Right lobe of liver (tissue), 6 donors: ENCODE results near the gene INPP5A. TPM values are rescaled to one million over a fixed set of nuclear protein-coding genes. Genes with fewer than 3 reads are reported as not detected.
"Not testable (repeated sequence)": the region's sequence is repeated elsewhere in the genome, so short reads cannot be mapped to it uniquely, and the experiment has no call there.

Experiments used
- ATAC-seq, 4 donors: fragments of 200-7000 bp; cut with Tn5 transposase; one replicate each; pipeline ENCODE4 v1.9.1; 2020; ENCODE audit warnings: mild to moderate bottlenecking in 4 of 4, moderate library complexity in 4 of 4
- DNase-seq, 3 donors: peaks; one replicate each; pipeline ENCODE4 v3.0.0-alpha.2; 2020
- H3K27ac ChIP-seq, 3 donors: fragments of 200-600 bp; one replicate each; pipeline ENCODE4 v1.8.0; 2022
- H3K27me3 ChIP-seq, 2 donors: fragments of 200-600 bp; one replicate each; pipeline ENCODE4 v1.8.0; 2022
- H3K36me3 ChIP-seq, 4 donors: fragments of 200-600 bp; sonication (generic) in 1 of 4; one replicate each; pipeline versions ENCODE4 v1.5.1 to v1.8.0; 2017 to 2022; ENCODE audit warnings: control low read depth in 1 of 4
- H3K4me1 ChIP-seq, 4 donors: fragments of 200-600 bp; sonication (generic) in 1 of 4; one replicate each; pipeline versions ENCODE4 v1.5.1 to v1.8.0; 2017 to 2022; ENCODE audit warnings: control low read depth in 1 of 4
- H3K4me3 ChIP-seq, 3 donors: fragments of 200-600 bp; one replicate each; pipeline ENCODE4 v1.8.0; 2022
- H3K9me3 ChIP-seq, 4 donors: fragments of 200-600 bp; sonication (generic) in 1 of 4; one replicate each; pipeline versions ENCODE4 v1.5.1 to v1.8.0; 2017 to 2022; ENCODE audit warnings: control low read depth in 1 of 4
- CTCF ChIP-seq, 4 donors: fragments of 200-600 bp in 3 of 4; fragments of 450-650 bp in 1 of 4; IDR thresholded peaks; one replicate each; pipeline versions ENCODE4 v1.5.1 to v1.8.0; 2016 to 2022; ENCODE audit warnings: antibody characterized with exemption in 4 of 4, mild to moderate bottlenecking in 2 of 4
- POLR2A ChIP-seq: fragments of 450-650 bp; IDR thresholded peaks from one replicate; pipeline ENCODE4 v1.6.1; 2017; ENCODE audit warnings: antibody characterized with exemption, mild to moderate bottlenecking
- WGBS: methylation state at CpG from one replicate; pipeline ENCODE4 v1.1.6; 2018; ENCODE audit warnings: low coverage, low lambda C conversion rate; ENCODE audit not compliant: insufficient coverage; ENCODE audit errors: missing lambda C conversion rate; 5-methylcytosine and 5-hydroxymethylcytosine counted together
- intact Hi-C, 2 donors: fragments of 100-400 bp; cut with DNase I; formaldehyde crosslinking; loops; one replicate each; pipeline versions ENCODE4 v1.11.2 to v1.14.1; 2022
- total RNA-seq, 6 experiments: library from RNA; depleted of rRNA in 2 of 6; stranded (reverse); fragments of >200 nt in 2 of 6; fragmentation: NEBNext Ultra II Directional in 3 of 6; extraction: Animal tissue kit (Norgen Biotek cat#: 25700) in 3 of 6; gene quantifications; one replicate each; pipeline versions ENCODE4 v1.1.0 to v1.2.4, GENCODE V29; 2016 to 2023
- donor health status: DM: no; HTN: yes; CAD: no.
- donor health status: DM: no; HTN: no; CAD: no.
- donor health status: DM: no; HTN: no; CAD: no.
- donor health status: DM: no; HTN: yes; CAD: no.
- donor health status: DM: no; HTN: yes; CAD: no.

Gene INPP5A
- total RNA-seq, 6 experiments from 2014 or later, result 12.5 to 24.6 (median 16.9) TPM

GRCh38 chr10:132816718-132817117 is 279.1 kb downstream of the INPP5A start:
- no peaks in the 10 kb centered on the region for H3K4me1 ChIP-seq
- H3K27ac ChIP-seq, result no peak overlapping the region
- no peaks in the 10 kb centered on the region for H3K36me3 ChIP-seq
- no peaks in the 10 kb centered on the region for H3K27me3 ChIP-seq
- intact Hi-C loops, result no loop called here
- H3K4me3 ChIP-seq, result no peak overlapping the region
- TF ChIP-seq CTCF (IDR thresholded peaks at IDR 0.05), result no peak
- TF ChIP-seq POLR2A, result no peak
- ATAC-seq, result no peak
- H3K9me3 ChIP-seq, result no peaks in the 10 kb centered on the region
- no peak for DNase-seq
- WGBS, result 59% methylated on average over 12 of the region's 12 CpGs

GRCh38 chr10:132817701-132818211 is 280.2 kb downstream of the INPP5A start:
- no peak for DNase-seq
- no peak overlapping the region for H3K4me3 ChIP-seq
- H3K27me3 ChIP-seq, result no peaks in the 10 kb centered on the region
- H3K4me1 ChIP-seq, result no peaks in the 10 kb centered on the region
- 70% methylated on average over 16 of the region's 29 CpGs for WGBS
- H3K36me3 ChIP-seq, result no peaks in the 10 kb centered on the region
- no peaks in the 10 kb centered on the region for H3K9me3 ChIP-seq
- H3K27ac ChIP-seq, result no peak overlapping the region
- no peak for ATAC-seq
- TF ChIP-seq CTCF (IDR thresholded peaks at IDR 0.05), result no peak
- no peak for TF ChIP-seq POLR2A
- intact Hi-C loops, result no loop called here

- Histone ChIP-seq H3K9me3 (no peaks in the 10 kb centered on the region), H3K27me3 (no peaks in the 10 kb centered on the region), H3K4me1 (no peaks in the 10 kb centered on the region), H3K36me3 (no peaks in the 10 kb centered on the region), H3K27ac (no peak overlapping the region), H3K4me3 (no peak overlapping the region)
- TF ChIP-seq CTCF (IDR thresholded peaks at IDR 0.05) (no peak), POLR2A (no peak)
- ATAC-seq (no peak), DNase-seq (no peak)
- intact Hi-C loops, result no loop called here
- 77% methylated on average over 13 of the region's 13 CpGs for WGBS
Measured at GRCh38 chr10:132820056-132820455, 282.5 kb downstream of the INPP5A start.

GRCh38 chr10:132825783-132826523 is 288.4 kb downstream of the INPP5A start:
- DNase-seq, H3K36me3 ChIP-seq, H3K4me3 ChIP-seq, H3K4me1 ChIP-seq, H3K9me3 ChIP-seq, intact Hi-C loops, ATAC-seq, H3K27me3 ChIP-seq, H3K27ac ChIP-seq: not testable (repeated sequence)
- WGBS, result 97% methylated on average over 6 of the region's 34 CpGs

GRCh38 chr10:132826524-132827422 is 289.2 kb downstream of the INPP5A start:
- WGBS, result 88% methylated on average over 11 of the region's 36 CpGs
- Histone ChIP-seq H3K9me3 (no peaks in the 10 kb centered on the region), H3K27me3 (no peaks in the 10 kb centered on the region), H3K4me3 (no peak overlapping the region), H3K27ac (no peak overlapping the region), H3K36me3 (no peaks in the 10 kb centered on the region), H3K4me1 (no peaks in the 10 kb centered on the region)
- TF ChIP-seq POLR2A (no peak), CTCF (IDR thresholded peaks at IDR 0.05) (no peak)
- peak in 1 of 4 donors; percentile 31 for ATAC-seq
- no peak for DNase-seq
- intact Hi-C loops, result no loop called here
